C4-2B (cell line): Measurements from ENCODE around the gene FBXO17.

Experiments
- H3K27ac ChIP-seq: fragments of 450-650 bp; 2 replicates; pipeline ENCODE4 v1.5.1; 2017
- ZFX ChIP-seq: fragments of 450-650 bp; IDR thresholded peaks from 2 replicates; pipeline ENCODE4 v1.6.1; 2017
- TF ChIP-seq, protein P1 (sequence below): fragments of 450-650 bp; conservative IDR thresholded peaks from 2 replicates; pipeline ENCODE4 v1.5.1; 2017; ENCODE audit warnings: mild to moderate bottlenecking

FBXO17 gene

GRCh38 chr19:38908911-38909310 is 66.6 kb downstream of the FBXO17 start:
- TF ChIP-seq ZFX: no peak
- TF ChIP-seq, protein P1, sequence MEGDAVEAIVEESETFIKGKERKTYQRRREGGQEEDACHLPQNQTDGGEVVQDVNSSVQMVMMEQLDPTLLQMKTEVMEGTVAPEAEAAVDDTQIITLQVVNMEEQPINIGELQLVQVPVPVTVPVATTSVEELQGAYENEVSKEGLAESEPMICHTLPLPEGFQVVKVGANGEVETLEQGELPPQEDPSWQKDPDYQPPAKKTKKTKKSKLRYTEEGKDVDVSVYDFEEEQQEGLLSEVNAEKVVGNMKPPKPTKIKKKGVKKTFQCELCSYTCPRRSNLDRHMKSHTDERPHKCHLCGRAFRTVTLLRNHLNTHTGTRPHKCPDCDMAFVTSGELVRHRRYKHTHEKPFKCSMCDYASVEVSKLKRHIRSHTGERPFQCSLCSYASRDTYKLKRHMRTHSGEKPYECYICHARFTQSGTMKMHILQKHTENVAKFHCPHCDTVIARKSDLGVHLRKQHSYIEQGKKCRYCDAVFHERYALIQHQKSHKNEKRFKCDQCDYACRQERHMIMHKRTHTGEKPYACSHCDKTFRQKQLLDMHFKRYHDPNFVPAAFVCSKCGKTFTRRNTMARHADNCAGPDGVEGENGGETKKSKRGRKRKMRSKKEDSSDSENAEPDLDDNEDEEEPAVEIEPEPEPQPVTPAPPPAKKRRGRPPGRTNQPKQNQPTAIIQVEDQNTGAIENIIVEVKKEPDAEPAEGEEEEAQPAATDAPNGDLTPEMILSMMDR: no peak
- H3K27ac ChIP-seq: no peak overlapping the region

- TF ChIP-seq, protein P1: no peak
Measured at GRCh38 chr19:38907670-38908069, 67.9 kb downstream of the FBXO17 start.

DNA sequence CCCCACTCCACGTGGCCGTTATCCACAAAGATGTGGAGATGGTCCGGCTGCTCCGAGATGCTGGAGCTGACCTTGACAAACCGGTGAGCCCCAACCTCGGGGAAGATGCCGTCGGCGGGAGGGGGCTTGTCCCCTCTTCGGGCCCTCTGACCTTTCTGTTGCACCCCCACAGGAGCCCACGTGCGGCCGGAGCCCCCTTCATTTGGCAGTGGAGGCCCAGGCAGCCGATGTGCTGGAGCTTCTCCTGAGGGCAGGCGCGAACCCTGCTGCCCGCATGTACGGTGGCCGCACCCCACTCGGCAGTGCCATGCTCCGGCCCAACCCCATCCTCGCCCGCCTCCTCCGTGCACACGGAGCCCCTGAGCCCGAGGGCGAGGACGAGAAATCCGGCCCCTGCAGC is 68.3 kb downstream of the FBXO17 start:
- H3K27ac ChIP-seq: no peak overlapping the region
- TF ChIP-seq ZFX: no peak
- TF ChIP-seq, protein P1: no peak

More at GRCh38 chr19:38907670-38908069, 67.9 kb downstream of the FBXO17 start:
- H3K27ac ChIP-seq: no peak overlapping the region

- H3K27ac ChIP-seq: no peak overlapping the region
- no peak for TF ChIP-seq ZFX
- TF ChIP-seq, protein P1: no peak
Measured at GRCh38 chr19:38905620-38906019, 69.9 kb downstream of the FBXO17 start.

DNA sequence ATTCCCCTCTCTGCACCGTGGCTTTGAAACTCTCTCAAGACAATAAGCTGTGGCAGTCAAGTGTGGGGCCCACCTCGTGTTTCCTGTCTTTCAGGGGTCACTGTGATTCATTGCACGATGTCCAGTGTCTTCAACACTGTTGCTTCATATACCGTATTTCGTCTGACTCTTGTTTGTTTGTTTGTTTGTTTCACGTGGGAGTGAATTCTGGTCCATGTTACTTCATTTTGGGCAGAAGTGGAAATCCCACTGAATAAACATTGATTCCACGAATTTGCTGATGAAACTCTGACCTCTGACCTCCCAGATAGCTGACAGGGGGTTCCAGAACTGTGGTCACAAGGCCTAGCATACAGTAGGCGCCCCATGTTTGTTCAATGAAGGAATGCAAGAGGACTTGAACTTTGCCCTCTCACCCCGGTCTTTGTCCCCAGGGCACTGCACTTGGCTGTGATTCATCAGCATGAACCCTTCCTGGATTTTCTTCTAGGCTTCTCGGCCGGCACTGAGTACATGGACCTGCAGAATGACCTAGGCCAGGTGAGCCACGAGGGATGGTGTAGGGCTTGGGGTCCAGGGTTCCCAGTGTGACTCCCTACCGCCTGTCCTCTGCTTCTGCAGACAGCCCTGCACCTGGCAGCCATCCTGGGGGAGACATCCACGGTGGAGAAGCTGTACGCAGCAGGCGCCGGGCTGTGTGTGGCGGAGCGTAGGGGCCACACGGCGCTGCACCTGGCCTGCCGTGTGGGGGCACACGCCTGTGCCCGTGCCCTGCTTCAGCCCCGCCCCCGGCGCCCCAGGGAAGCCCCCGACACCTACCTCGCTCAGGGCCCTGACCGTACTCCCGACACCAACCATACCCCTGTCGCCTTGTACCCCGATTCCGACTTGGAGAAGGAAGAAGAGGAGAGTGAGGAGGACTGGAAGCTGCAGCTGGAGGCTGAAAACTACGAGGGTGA is 70.7 kb downstream of the FBXO17 start:
- no peak for TF ChIP-seq ZFX
- TF ChIP-seq, protein P1: no peak

DNA sequence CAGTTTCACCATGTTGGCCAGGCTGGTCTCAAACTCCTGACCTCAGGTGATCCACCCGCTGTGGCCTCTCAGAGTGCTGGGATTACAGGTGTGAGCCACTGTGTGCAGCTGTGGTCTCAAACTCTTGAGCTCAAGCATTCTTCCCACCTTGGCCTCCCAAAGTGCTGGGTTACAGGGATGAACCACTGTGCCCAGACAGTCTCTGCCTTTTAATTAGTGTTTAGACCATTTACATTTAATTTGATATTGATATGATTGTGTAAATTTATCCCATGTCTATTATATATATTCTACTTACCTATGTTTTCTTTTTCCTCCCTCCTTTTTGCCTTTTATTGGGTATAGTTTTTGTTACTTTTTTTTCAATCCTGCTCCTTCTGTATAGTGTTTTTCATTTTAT is 73.9 kb downstream of the FBXO17 start:
- H3K27ac ChIP-seq: no peak overlapping the region
- TF ChIP-seq ZFX: no peak
- TF ChIP-seq, protein P1: no peak

More for the DNA sequence above, 70.7 kb downstream of the FBXO17 start:
- no peak overlapping the region for H3K27ac ChIP-seq

DNA sequence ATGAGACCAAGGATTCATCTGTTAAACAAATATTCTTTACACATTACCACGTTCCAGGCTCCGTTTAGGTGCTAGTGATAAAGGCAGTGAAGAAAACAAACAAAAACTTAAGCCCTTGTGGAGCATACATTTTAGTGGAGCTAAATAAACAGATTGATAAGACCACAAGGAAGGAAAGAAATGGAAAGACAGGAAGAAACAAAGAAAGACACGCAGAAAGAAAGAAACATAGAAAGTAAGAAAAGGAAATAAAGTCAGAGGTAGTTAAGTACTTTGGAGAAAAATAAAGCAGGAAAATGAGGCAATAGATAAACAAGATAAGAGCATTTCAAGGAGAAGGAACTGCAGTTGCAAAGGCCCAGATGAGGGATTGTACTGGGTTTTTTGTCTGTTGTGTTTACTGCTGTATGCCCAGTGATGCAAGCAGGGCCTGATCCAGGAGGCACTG is 74.8 kb downstream of the FBXO17 start:
- no peak overlapping the region for H3K27ac ChIP-seq
- no peak for TF ChIP-seq ZFX
- TF ChIP-seq, protein P1: no peak
